TTC549 (cell line): ENCODE results near the gene PIK3R4.

Experiments used
- FAIRE-seq: peaks from 2 replicates; lab custom pipeline; 2012; peaks lifted over from hg19 to GRCh38; lab: Jason Lieb, UNC

Gene PIK3R4

GRCh38 chr3:130746246-130747039, at the start of gene PIK3R4:
TSS of gene PIK3R4 (minus strand) at chr3:130746829. CDS start at chr3:130745218, 1,611 bp downstream.
- peak; percentile 94 for FAIRE-seq

DNA sequence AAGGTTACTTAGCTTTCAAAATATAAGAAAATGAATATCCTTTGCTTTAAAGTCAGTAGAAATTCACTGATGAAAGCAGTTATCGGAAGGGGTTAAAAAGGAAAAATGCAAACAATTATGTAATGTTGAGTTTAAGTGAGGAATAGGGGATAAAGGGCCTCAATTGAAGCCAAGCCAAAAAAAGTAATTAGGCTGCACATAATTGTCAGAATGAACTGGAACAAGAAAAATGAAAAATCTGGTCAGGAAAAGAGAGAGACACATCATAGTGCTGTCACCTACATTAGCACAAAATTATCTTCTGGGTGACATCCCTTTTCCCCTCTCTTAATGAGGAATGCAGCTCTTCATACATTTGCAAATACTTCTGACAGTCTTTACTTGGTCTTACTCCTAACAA, 48.8 kb upstream of the PIK3R4 start:
- no peak for FAIRE-seq

- FAIRE-seq, result no peak
These were observed 45.6 kb upstream of the PIK3R4 start for GRCh38 chr3:130792246-130792645.

GRCh38 chr3:130789782-130790322, 43.2 kb upstream of the PIK3R4 start:
- FAIRE-seq, result no peak

DNA sequence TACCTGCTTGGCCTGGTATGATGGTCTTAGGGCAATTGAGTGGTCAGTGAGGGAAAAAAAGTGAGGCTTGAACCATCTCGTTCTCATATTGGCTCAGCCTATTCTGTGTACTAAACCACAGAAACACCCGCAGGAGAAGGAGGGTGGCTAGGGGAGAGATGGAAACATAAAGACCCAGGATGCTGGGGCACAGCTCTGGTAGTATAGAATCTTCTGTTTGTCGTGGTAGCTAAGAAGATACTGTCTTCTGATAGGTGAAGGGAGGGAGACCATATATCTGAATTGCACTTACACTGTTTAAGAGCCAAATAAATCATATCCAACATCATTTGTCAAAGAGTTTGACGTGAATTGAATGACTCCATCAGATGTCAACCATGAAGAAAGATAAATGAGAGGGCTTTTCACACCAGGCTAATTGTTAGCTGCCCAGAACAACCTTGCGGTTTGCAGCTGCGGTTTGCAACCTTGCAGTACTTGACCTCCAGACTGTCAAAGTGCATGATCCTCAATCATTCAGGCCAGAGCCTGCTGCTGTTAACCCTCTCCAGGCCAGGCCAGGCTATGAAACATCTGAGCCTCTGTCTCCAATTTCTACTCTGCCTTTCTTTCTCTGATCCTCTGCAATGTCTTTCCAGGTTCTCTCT, 40.9 kb upstream of the PIK3R4 start:
- FAIRE-seq, result no peak

GRCh38 chr3:130786306-130786705, 39.7 kb upstream of the PIK3R4 start:
- FAIRE-seq, result no peak

DNA sequence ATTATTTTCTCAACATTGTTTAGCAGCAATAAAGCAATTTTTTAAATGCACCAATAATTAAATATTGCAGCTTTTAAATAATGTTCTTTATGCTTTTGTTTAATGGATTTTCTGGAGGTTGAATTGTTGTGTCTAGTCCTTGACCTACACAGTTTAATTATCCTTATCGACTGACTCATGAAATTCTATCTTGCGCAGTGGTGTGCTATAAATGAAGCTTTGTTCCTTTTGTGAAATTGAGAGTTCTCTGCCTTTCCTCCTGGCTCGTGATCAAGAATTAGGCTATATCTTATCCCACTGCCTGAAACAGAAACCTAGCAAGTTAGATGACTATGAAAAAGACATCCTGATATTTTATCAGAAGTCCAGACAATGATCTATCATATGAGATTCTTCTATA, 37.0 kb upstream of the PIK3R4 start:
- FAIRE-seq, result no peak

DNA sequence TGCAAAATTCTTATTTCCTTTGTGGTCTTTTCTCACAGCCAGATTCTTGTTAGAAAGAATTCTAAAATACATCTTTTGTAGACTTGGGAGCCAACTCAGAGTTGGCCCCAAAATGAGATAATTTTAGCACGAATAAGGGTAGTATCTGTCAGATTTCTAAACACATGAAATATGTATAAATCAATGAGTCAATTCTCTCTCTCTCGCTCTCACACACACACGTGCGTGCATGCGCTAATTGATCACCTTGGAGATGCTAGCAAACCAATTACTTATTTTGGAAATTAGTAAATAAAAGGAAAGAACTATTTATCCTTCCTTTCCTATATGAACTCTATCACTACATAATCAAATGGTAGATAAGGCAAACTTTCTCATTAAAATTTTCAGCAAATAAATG, 32.9 kb upstream of the PIK3R4 start:
- FAIRE-seq, result no peak

GRCh38 chr3:130779031-130779430, 32.4 kb upstream of the PIK3R4 start:
- no peak for FAIRE-seq

DNA sequence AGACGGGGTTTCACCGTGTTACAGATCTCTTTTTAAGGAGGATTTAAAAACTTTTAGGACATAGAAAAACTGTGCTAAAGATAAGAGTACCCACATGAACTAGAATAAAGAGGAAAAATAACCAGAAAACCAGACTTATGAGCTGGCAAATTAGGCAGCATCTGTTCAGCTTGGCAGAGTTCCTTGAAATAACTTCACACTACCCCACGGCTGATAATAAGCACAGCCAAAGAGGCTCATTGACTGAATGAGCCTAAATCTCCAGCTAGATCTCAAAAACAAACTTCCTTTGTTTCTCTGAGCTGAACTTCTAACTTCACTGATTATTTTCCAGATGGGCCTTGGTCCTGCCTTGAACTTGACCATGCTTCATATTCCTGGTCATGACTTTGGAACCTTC, 26.7 kb upstream of the PIK3R4 start:
- FAIRE-seq, result no peak

DNA sequence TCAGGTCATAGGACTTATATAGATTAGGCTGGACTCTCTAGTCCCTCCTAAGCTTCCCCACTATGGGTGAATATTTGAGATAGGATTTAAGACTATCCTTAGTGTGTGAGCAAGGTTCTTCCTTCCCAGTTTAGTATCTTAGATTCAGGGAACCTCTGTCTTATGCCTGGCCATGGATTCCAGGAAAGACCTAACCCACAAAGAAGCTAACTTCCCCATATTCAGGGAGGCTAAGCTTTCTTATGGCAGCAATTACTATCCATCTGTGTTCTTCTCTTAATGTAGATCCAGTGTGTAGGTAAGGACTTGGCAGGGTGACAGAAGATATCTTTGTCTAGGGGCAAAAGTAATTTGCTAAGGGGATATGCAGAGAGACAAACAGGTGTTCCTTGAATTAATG, 25.5 kb upstream of the PIK3R4 start:
- FAIRE-seq, result no peak

- FAIRE-seq, result no peak
These were observed 24.0 kb upstream of the PIK3R4 start for GRCh38 chr3:130770644-130771043.

DNA sequence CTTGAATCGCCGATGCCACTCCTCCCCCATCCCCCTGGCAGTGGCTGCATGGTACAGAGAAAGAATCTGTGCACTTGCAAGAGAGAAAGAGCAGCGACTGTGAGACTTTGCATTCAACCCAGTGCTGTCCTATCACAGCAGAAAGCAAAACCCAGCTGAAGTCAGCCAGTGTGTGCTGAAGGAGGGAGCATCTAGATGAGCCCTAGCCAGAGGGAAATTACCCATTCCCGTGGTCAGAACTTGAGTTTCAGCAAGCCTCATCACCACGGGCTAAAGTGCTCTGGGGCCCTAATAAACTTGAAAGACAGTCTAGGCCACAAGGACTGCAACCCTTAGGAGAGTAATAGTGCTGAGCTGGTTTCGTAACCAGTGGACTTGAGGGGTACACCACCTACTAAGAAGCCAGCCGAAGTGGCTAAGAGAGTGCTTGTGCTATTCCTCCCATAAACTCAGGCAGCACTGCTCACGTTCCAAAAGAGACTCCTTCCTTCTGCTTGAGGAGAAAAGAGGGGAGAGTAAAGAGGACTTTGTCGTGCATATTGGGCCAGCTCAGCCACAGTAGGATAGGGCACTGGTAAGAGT, 15.2 kb upstream of the PIK3R4 start:
- no peak for FAIRE-seq

DNA sequence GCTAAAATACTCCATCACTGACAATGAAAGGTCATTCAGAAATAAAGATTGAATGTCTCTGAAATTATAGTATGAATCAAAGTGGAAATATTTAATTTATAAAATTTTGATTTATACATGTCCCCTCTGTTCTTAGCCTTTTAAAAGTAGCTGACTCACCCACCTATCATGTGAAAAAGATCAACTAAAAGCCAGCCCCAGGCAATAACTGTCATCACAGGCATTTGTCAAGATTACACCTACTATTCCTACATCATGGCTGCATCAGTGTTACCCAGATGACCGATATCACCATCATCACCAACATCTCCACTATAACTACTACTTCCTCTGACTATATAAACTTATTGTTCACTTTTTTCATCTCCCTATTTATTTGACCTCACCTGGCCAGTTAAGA, 14.3 kb upstream of the PIK3R4 start:
- FAIRE-seq, result no peak

DNA sequence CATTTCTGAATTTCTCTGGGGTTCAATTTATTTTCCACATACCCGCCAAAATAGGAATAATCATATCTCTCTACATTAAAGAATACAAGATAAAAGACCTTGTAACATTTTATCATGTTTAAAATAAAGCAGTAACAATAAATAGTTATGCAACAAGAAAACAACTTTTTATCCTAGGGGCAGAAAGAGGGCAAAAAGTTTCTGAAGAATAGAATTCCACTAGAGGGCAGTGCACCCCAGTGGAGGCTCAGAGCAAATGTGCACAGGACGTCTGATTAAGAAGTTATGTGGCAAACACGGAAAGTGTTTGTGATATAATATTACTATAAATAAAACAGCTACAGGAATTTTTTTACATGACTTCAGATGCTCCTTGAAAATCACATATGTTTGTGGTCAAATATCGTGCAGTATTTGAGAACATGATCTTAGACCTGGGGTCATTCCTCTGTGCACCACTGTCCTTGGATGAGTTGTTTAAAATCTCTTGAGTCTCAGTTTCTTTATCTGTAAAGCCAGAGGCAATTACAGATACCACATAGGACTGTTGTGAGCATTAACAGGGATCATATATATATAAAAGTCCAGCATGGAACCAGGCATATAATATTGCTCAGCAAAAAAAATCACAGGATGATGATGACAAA, 13.2 kb upstream of the PIK3R4 start:
- peak; percentile 79 for FAIRE-seq

GRCh38 chr3:130758624-130759369, 12.2 kb upstream of the PIK3R4 start:
- no peak for FAIRE-seq

GRCh38 chr3:130757611-130758150, 11.1 kb upstream of the PIK3R4 start:
- no peak for FAIRE-seq

DNA sequence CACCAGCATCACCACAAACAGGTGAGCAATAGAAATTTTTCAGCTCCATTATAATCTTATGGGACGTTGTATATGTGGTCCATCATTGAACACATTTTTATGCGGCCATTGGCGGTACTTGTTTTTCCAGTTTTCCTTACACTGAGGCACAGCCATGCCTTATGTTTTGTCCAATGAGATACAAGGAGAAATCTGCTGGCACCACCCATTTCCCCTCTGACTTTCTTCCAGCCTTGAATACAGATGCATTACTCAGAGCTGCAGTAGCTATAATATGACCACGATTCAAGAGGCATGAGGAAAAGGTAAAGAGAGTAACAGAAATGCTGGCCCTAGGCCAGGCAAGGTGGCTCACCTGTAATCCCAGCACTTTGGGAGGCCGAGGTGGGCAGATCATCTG, 9.0 kb upstream of the PIK3R4 start:
- FAIRE-seq, result no peak

- FAIRE-seq, result no peak
These were observed 2.4 kb upstream of the PIK3R4 start for GRCh38 chr3:130748981-130749380.

- FAIRE-seq, result no peak
These were observed 1.8 kb upstream of the PIK3R4 start for GRCh38 chr3:130748467-130748861.

GRCh38 chr3:130743354-130743753, 3.3 kb downstream of the PIK3R4 start:
- FAIRE-seq, result no peak
